Skin epidermis (tissue), 12 donors: ENCODE data around the gene ZNF789.

ENCODE experiments used
- H3K27ac ChIP-seq, 21 experiments: fragments of 200-600 bp; sonication (generic) in 11 of 21; one replicate each; pipeline ENCODE4 v1.5.0; 2020; ENCODE audit warnings: mild to moderate bottlenecking in 3 of 21, inconsistent platforms in 2 of 21, moderate library complexity in 2 of 21
- H3K4me3 ChIP-seq, 7 experiments: fragments of 200-600 bp; sonication (generic) in 2 of 7; one replicate each; pipeline ENCODE4 v1.5.0; 2020; ENCODE audit warnings: inconsistent platforms in 2 of 7, mild to moderate bottlenecking in 2 of 7, moderate library complexity in 1 of 7

The ZNF789 gene

DNA sequence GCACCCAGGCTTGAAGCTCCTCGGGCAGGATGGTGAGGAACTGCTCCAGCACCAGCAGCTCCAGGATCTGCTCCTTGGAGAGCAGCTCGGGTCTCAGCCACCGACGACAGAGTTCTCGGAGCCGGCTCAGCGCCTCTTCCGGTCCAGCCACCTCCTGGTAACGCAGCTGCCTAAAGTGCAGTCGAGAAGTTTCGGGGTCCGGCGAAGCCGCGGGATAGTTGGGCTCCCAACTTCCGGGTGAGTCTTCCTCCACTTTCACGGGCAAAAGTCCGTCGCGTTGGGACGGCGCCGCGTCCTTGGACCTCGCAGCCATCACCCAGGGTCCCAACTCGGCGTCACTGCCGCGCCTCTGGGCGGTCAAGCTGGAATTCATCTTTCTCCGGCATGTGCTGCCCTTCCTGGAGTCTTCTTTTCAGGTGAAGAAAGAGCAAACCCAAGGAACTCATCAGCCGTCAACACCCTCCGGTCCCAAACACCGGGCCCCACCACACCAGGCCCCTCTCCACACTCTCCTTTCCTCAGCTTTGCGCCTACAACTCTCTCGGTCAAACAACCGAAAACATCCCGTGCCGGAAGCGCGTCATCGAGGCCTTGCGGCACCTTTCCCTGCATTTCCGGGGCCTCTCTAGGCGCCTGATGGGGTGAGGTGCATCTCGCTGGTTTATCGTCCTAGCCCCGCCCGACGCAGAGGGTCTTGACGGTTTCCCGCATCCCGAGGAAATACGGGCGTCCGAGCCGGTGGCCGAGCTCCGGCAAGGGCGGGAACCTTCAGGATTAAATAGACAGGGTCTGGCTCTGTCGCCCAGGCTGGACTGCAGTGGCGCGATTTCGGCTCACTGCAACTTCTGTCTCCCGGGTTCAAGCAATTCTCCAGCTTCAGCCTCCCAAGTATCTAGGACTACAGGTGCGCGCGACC lies 27.3 kb downstream of the ZNF789 start, which contains the start of gene ZNF394:
Gene ZNF394, minus strand, starts transcription at position 561 of the 916 bp plus-strand sequence. Its CDS starts 188 bp downstream, at position 373.
- H3K27ac ChIP-seq = peak within 1 kb of the TSS; percentile 78 to 99 (median 92)
- peak within 1 kb of the TSS; percentile 57 to 96 (median 76) for H3K4me3 ChIP-seq

- H3K27ac ChIP-seq = peak overlapping the region in 20 of 21 experiments; percentile 78 to 99 (median 92)
- peak overlapping the region; percentile 57 to 96 (median 76) for H3K4me3 ChIP-seq
Measured at GRCh38 chr7:99500637-99501009, 27.9 kb downstream of the ZNF789 start.

DNA sequence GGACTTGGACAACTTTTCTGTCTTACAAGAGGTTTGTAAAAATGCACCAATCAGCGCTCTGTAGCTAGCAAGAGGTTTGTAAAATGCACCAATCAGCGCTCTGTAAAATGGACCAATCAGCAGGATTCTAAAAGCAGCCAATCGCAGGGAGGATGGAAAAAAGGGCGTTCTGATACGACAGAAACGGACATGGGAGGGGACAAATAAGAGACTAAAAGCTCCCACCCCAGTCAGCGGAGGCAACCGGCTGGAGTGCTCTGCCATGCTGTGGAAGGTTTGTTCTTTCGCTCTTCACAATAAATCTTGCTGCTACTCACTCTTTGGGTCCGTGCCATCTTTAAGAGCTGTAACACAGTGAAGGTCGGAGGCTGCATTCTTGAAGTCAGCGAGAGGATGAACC lies 28.5 kb downstream of the ZNF789 start:
- peak overlapping the region in 1 of 21 experiments; percentile 92 for H3K27ac ChIP-seq
- H3K4me3 ChIP-seq = peak overlapping the region in 1 of 7 experiments; percentile 95

DNA sequence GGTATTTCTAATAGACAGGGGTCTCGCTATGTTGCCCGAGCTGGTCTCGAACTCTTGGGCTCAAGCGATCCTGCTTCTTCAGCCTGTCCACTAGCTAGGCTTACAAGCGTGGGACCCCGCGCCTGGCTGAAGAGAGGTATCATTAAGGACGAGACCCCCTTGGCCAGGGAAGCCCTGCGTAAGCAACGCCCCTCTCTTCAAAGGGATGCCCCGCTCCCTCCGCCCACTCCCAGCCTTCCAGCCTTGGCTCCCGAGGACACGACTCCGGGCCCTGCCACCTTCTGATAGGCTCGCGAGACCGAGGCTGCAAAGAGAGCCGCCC lies 31.6 kb downstream of the ZNF789 start:
- Histone ChIP-seq H3K27ac (peak overlapping the region in 19 of 21 experiments; percentile 65 to 95 (median 87)), H3K4me3 (peak overlapping the region; percentile 60 to 90 (median 71))

GRCh38 chr7:99504603-99505323 lies 32.1 kb downstream of the ZNF789 start, which contains the start of gene ZKSCAN5:
ZKSCAN5 (plus strand) TSS chr7:99504662; CDS start chr7:99506045, 1,383 bp downstream.
- H3K27ac ChIP-seq = peak within 1 kb of the TSS; percentile 23 to 95 (median 85)
- peak within 1 kb of the TSS; percentile 60 to 90 (median 71) for H3K4me3 ChIP-seq

- Histone ChIP-seq H3K4me3 (peak overlapping the region; percentile 60 to 90 (median 71)), H3K27ac (peak overlapping the region; percentile 23 to 95 (median 85))
Measured at GRCh38 chr7:99505324-99505662, 32.6 kb downstream of the ZNF789 start.

DNA sequence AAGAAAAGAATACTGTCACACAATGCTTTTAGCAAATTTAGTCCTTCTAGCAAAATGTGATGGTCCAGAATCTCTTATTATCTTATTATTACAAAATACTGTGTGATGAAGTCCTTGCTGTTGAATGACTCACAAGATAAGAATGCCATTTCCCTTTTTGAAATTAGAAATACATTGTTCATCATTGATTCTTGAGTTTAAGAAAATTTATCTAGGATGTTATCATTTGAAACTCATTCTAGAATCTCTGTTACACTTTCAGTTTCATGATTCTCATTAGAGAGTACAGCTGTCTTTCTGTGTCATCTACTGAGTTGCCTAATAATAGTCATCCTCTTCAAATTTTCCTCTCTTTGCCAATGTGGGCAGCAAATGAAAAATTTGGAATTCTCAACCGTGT lies 41.4 kb downstream of the ZNF789 start:
- Histone ChIP-seq H3K4me3 (no peak overlapping the region), H3K27ac (no peak overlapping the region)

GRCh38 chr7:99521399-99521798 lies 48.7 kb downstream of the ZNF789 start:
- Histone ChIP-seq H3K4me3 (no peak overlapping the region), H3K27ac (no peak overlapping the region)

DNA sequence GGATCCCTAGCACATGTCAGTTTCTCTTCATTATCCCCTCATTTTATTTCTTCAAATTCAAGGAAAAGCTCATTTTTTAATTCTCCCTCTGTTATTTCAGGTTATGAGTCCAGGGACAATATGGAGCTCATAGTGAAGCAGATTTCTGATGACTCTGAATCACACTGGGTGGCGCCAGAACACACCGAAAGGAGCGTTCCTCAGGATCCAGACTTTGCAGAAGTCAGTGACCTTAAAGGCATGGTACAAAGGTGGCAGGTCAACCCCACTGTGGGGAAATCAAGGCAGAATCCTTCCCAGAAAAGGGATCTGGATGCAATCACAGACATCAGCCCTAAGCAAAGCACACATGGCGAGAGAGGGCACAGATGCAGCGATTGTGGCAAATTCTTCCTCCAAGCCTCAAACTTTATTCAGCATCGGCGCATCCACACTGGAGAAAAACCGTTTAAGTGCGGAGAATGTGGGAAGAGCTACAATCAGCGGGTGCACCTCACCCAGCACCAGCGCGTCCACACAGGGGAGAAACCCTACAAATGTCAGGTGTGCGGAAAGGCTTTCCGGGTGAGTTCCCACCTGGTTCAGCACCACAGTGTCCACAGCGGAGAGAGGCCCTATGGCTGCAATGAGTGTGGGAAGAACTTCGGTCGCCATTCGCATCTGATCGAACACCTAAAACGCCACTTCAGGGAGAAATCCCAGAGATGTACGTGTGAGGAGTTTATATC lies 53.2 kb downstream of the ZNF789 start:
- H3K4me3 ChIP-seq = no peak overlapping the region
- no peak overlapping the region for H3K27ac ChIP-seq

DNA sequence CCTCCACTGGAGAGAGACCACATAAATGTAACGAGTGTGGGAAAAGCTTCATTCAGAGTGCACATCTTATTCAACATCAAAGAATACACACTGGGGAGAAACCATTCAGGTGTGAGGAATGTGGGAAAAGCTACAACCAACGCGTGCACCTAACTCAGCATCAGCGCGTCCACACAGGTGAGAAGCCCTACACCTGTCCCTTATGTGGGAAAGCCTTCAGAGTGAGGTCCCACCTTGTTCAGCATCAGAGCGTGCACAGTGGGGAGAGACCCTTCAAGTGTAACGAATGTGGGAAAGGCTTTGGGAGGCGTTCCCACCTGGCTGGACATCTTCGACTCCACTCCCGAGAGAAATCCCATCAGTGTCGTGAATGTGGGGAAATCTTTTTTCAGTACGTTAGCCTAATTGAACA lies 58.7 kb downstream of the ZNF789 start:
- Histone ChIP-seq H3K4me3 (no peak overlapping the region), H3K27ac (no peak overlapping the region)

DNA sequence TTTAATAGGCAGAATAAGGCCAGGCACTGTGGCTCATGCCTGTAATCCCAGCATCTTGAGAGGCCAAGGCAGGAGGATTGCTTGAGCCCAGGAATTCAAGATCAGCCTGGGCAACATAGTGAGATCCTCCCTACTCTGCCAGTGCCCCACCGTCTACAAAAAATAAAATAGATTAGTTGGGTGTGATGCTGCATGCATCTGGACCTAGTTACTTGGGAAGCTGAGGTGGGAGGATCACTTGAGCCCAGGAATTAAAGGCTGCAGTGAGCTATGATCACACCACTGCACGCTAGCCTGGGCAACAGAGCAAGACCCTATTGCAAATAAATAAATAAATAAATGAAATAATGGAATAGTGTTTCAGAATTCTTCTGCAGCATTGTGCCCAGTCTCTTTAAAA lies 63.0 kb downstream of the ZNF789 start:
- Histone ChIP-seq H3K27ac (no peak overlapping the region), H3K4me3 (no peak overlapping the region)
